RPMI8226 (cell line): ENCODE data around the gene SH3RF3.
"Not testable (repeated sequence)": the region's sequence is repeated elsewhere in the genome, so short reads cannot be mapped to it uniquely, and the experiment has no call there.

Experiments
- DNase-seq: peaks from one replicate; pipeline ENCODE4 v3.0.0-alpha.2; 2015

SH3RF3 gene

DNA sequence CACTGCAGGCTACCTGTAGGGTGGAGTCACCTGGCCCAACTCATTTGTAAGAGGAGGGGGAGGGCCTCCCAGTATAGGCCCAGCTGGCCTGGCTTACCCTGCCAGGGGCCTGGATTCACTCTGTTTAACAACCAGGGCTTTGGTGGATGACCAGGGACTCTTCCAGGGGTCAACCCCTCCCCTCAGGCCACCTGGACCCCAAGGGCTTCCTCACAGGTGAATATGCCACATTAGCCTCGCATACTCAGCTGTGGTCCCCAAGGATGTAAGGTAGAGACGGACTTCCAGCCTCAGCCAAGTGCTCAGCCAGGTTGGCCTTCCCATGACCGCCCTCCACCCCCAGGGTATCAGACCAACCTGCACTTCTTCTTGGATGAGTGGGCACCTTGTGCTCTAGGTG, 8.8 kb upstream of the SH3RF3 start:
- DNase-seq = no peak

DNA sequence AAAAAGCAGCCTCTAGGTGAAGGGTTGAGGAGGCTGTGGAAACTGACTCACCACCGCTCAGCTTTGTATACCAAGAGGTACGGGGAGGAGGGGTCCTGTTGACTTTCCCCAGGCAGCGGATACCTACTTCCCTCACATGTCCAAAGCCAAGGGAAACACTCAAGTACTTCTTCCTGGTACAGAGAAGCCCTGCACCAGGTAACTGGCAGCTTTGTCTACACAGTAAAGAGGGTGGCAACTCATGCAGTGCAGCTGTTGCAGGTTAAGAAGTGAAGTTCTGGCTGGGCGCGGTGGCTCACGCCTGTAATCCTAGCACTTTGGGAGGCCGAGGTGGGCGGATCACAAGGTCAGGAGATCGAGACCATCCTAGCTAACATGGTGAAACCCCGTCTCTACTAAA, 8.3 kb upstream of the SH3RF3 start:
- not testable (repeated sequence) for DNase-seq

DNA sequence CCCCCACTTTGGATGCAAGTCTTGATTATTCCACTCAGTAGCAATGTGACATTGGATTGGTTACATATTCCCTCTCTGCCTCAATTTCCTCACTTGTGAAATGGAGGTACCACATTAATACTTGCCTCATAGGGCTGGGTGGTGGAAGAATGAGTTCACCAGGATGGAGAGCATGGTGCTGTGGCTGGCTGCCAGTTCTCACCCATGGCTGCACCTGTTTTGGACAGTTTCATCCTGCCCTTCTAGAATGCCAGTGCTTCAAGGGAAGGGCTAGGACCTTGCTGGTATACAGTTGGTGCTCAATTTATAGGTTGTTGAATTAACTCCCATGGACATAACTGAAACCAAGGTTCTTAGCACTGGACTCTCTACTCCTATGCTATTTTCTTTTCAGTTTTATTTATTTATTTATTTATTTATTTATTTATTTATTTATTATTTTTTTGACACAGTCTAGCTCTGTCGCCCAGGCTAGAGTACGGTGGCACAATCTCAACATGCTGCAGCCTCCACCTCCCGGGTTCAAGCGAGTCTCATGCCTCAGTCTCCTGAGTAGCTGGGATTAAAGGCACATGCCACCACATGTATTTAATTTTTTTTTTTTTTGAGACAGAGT, 5.3 kb upstream of the SH3RF3 start:
- peak; percentile 55 for DNase-seq

DNA sequence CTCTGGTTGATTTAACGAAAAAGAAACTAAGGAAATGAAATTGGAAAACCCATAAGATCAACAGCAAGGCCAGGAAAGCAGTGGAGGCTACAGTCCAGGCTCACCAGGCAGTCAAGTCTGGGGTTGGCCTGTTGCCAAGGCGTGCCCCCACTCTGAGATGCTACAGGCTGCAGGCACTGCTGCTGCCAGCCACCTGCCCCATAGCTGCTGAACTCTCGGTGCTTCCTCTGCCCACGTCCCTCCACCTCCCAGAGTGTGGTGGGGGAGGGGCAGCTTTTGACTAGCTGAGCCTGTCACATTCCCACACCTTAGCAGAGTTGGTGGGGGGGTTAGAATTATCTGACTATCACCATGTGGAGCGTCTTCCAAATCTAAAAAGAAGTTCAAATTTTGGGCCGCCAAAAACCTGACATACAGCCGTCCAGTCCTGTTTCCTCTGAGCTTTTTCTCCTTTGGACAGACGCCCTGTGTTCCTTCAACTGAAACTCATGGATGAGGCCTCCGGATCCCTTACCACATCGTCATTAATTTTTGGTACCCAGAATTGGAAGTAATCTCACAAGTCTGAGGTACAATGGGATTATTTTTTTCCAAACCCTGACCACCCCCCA, 3.9 kb upstream of the SH3RF3 start:
- peak; percentile 69 for DNase-seq

DNA sequence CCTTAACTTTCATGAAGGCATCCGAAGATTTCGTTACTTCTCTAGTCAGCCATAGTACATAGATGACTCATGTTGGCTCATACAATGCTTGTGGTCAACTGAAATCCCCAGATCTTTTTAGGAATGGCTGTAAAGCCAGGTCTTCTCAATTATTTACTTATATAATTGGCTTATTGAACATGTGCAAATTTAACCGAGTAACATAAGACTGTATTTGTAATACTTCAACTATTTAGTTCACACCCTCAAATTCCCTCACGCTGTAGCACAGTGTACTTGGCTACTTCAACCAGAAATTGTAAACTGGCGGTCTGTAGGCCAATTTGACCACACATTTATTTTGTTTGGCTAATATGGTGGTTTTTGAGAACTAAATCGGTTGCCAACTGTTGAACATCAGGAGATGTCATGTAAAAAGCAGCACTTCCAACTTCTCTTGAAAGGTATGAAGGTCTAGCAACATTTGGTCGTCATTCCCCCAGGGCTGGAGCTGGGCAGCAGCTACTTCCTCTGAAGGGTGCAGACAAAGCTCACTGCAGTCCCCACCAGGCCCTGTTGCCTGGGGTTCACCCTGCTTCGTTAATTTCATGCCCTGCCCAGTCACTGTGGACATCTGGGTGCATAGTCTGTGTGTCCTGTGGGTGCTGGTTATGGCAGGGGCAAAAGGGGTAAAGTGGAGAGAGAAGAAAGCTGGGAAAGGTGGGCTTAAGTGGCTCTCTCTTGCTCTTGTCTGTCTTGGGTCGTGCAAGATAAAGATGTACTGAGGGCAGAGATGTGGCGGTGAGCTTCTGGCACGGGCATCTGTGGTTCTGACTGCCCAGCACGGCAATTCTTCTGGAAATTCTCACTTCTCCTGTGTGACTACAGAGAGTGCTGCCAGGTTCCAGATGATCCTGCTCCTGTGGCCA, 3.2 kb upstream of the SH3RF3 start:
- DNase-seq = no peak

DNA sequence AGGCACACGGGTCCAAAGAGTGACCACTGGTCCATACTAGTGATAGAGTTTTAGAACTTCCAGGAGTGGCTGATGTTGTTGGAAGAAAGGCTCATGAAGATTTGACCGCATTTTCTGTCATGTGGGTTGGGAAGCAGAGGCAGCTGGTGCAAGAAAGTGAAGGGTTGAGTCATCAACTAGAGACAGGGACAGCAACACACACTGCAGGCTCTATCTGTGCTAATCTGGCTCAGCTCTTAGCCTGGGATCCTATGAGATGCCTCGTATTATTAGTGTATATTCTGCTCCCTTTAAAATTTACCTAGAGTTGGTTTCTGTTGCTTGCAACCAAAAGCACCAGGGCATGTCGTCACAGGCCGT, 2.5 kb upstream of the SH3RF3 start:
- no peak for DNase-seq

DNA sequence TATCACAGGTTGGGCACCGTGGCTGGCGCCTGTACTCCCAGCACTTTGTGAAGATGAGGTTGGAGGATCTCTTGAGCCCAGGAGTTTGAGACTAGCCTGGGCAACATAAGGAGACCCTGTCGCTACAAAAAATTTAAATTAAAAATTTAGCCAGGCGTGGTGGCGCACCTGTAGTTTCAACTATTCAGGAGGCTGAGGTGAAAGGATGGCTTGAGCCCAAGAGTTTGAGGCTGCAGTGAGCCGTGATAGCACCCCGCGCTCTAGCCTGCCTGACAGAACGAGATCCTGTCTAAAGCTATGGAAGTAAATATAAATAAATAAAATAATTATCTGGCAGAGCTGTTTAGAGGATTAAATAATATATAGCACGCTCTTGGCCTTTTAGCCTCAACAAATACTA, 1.4 kb upstream of the SH3RF3 start:
- no peak for DNase-seq

DNA sequence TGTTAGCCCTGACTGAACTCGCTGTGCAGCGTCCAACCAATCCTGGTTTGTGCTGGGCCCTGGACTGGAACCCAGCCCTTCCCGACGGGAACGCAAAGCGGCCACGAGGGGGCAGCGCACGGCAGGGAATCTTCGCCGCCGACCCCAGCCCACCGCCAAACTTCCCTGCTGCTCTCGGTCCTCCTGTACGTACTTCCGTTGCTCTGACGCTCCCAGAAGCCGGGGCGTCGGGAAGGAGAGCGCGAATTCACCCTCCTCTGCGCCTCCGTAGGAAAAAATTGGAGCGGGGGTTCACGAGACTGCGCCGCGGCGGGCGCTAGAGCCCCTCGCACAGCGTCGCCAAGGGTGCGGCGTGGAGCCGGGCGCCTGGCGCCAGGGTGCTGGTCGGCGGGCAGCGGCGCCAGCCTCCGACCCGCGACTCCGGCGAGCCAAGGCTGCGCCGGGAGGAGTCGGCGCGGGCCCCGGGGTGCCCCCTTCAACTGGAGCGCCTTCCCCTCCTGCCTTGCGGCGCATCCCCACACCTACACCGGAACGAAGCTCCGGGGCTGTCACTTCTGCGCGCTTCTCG, 873 bp upstream of the SH3RF3 start:
- DNase-seq = peak; percentile 81

DNA sequence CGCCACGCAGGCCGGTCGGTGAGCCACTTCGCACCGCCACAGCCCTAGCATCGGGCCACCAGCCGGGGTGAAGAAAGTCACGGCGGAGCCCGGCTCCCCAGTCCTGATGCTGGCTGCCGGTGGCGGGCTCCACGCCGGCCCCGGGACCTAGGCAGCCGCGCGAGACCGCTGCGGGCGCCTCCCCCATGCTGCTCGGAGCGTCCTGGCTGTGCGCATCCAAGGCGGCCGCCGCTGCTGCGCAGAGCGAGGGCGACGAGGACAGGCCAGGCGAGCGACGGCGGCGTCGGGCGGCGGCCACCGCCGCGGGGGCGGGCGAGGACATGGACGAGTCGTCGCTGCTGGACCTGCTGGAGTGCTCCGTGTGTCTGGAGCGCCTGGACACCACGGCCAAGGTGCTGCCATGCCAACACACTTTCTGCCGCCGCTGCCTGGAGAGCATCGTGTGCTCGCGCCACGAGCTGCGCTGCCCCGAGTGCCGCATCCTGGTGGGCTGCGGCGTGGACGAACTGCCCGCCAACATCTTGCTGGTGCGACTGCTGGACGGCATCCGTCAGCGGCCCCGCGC, 433 bp downstream of the SH3RF3 start:
- peak; percentile 54 for DNase-seq

DNA sequence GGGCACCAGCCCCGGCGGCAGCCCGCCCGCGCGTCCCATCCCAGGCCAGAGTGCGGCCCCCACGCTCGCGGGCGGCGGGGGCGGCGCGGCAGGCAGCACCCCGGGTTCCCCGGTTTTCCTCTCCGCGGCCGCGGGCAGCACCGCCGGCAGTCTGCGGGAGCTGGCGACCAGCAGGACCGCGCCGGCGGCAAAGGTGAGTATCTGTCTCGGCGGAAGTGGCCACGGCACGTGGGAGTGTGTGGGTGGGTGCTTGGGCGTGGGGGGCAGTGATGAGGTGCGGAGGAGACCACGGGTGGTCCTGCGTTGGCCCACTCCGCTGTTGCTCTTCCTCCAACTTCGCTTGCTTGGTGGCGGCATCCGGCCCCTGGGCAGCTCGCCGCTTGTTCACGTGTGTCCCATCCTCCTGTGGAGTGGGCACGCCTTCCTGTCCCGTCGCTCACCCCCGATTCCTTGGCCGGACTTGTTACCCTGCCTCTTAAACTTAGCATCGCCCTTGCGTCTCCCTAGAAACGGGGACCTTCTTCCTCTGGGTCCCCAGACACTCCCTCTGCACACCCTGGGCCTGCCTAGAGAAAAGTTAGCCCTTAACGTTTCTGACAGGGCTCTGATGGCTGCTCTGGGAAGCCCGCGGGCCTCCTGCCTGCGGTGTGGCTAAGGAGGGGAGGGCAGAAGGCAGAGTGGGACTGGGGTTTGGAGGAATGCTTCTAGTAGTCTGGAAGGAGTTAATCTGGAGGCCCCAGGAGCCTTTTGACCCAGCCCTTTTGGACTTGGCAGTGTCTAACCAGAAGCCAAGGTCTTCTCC, 1.1 kb downstream of the SH3RF3 start:
- peak; percentile 65 for DNase-seq

DNA sequence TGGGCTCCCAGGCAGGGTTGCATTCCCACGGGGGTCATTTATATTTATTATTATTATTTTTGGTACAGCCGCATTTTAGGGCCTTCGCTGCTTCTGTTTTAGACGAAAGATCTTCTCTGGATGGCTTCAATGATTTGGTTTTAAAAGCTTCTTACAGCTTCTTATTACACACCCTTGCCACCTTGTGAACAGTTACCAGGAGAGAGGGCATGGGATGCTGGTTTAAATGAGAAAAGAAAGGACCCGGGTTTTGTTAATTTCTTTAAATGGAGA, 1.7 kb downstream of the SH3RF3 start:
- peak; percentile 10 for DNase-seq

DNA sequence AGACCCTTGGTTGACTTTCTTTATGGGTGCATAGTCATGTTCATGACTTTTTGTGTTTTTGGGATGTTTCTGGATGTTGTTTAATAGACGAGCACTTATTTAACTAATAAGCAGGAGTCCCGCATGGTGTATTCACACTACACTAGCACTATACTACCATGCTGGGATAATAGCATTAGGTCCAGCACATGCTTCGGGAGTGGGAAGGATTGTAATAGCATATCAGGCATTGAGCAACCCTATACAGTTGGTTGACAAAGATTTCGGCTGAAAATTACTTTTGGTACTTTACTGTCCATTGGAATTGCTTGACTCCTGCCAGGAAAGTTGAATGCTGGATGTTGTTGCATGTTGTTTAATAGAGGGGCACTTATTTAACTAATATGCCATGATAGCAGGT, 2.8 kb downstream of the SH3RF3 start:
- DNase-seq = peak; percentile 7

DNA sequence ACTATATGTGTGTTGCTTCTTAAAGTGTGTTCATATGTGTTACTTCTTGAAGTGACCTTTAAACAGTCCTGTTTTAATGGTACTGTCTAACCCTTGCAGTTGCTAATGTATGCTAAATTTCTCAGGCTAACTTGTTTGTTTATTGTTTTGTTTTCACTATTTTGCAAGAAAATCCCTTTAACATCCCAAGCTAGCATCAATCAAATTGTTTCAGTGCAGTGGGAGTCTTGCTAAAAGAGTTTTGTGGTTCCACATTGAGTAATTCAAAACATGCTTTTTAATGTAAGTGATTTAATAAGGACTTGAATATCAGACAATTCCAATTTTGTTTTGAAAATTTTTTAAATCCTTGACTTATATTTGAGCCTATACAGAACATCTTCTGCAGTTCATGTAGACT, 3.6 kb downstream of the SH3RF3 start:
- no peak for DNase-seq

DNA sequence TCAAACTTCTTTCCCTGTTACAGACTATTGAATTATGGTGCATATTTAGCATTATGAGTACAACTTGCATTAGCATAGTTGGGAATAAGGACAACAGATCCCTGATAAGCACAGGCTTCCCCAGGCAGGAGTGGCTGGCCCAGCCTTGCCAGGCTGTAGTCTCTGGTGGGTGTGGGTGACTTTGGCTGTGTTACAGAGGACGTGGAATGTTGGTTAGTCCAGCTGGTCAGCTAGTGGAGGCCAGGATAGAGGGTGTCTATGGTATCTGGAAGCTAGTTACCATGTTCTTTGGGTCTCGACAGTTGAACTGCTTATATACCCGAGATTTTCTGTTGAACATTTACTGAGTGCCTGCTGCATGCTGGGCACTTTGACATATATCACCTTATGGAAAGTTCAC, 4.7 kb downstream of the SH3RF3 start:
- DNase-seq = no peak

DNA sequence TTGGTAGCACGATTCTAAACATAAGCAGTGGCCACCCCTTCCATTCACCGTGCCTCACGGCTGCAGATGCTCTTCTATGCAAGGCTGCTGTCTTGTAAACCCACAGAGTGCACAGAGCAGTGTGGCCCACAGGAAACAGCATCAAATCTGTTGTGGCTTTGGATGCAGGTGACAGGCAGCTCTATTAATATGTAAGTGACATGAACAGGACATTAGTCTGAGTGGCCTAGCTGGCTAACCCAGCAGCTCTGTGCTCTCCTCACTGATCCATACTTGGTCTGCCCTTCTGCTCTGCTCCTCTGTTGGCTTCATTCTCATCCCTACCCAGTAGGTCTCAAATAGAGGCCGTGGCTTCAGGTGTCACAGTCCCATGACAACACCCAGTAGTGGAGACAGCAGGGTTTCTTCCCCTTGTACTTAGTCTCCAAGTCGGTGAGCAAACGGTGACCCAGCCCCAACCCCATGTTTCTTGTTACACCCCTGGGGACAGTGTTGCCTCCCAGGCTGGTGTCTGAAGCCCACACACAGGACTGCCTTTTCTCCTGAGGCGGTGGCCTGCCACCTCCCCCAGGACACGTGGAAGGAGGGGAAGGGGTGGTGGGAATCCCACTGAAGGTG, 5.8 kb downstream of the SH3RF3 start:
- peak; percentile 16 for DNase-seq

DNA sequence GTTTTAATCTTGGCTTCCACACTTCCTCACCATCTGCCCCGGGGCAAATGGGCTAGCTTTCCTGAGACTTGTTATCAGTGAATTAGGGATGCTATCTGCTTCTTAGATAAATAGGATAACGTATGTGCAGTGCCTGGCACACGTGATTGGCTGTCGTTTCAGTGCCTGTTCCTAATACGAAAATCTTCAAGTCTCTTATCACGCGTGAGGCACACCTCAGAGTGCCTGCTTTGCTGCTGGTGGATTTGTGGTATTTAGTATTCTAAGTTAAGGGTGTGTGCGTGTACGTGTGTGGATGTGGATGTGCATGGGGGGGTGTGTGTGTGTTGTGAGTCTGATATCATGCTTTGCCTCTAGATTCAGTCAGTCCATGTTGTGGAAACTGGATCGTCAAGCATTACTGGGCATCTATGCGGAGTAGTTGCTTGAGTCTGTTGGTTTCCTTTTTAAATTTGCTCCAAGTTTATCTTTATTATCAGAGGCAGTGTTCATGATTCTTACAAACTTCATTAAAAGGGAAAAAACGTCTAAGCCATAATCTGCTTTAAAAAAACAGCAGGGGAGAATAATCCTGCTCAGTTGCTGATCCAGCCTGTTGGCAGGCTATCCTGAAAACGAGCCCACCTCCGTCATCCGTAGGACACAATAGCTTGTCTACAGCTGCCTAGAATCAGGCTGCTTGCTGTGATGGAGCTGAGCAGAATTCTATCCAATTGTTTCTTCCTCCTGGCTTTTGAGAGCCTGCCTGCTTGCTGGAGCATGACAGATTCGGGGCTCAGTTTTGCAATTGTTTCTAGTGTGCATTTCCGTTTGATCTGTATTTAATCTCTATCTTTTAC, 6.6 kb downstream of the SH3RF3 start:
- DNase-seq = no peak

DNA sequence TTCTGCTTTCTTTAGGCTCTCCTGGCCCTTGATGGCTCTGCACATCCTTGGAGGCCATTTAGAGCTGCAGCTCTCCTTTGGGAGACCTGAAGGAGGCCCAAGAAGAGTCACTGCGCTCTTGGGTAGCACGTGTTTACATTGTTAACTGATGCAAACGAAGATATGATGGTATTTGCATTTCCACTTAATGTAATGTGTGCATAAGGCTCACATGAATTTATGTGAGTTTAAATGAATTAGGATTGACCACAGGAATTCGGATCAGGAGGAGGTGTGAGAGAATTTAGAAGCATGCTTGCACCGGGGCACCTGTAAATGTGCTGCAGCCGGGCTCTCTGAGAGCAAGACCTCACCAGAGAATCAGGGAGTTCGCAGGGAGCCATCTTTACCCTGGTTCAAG, 7.5 kb downstream of the SH3RF3 start:
- DNase-seq = no peak

DNA sequence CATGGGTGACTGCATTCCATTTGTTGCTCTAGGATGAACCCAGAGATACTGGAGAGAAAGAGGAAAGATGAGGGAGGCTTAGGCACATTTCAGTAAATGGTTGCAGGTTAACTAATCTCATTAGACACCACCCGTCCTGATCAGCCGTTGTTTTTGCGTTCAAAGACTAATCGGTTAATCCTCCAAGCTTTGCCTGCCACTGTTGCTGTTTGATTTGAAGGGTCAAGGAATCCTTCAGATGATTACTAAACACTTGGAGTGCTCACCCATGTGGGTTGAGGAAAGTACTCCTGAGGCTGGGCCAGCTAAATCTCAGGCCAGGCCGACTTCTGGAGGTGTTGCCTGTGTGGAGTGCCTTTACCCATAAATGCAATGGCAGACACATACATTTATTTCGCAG, 8.6 kb downstream of the SH3RF3 start:
- no peak for DNase-seq

DNA sequence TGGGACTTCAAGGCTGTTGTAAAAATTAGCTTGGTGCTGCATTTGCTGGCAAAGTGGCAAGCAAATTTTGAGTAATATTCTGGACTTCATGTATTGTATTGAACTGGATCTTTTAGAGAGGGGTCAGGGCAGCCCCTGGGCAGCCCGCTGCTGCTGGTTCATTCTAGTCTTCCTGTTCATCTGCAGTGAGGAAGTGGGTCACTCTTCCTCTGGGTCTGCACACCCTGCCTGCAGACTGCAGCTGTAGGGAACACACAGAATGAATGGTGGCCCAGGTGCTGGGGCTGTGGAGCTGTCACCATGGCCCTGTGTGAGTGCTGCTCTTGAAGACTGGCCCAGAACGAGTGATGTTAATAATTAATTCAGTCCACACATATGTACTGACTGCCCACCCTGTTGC, 9.4 kb downstream of the SH3RF3 start:
- no peak for DNase-seq

DNA sequence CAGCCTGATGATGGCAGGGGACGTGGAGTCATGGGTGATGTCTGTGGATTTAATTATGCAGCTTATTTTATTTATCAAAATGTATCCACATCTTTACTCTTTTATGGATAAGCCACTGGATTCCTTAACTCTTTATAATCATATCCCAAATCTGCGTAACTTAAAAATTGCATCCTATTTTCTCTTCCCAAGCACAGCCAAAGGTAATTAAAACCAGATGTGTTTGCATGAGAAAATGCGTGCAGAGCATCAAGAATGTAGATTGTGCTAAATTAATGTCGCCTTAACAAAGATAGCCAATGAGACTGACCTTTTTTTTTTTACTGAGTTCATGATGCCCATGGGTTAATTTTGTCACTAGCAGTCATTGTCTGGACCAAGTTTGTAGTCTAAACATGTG, 10.0 kb downstream of the SH3RF3 start:
- no peak for DNase-seq

DNA sequence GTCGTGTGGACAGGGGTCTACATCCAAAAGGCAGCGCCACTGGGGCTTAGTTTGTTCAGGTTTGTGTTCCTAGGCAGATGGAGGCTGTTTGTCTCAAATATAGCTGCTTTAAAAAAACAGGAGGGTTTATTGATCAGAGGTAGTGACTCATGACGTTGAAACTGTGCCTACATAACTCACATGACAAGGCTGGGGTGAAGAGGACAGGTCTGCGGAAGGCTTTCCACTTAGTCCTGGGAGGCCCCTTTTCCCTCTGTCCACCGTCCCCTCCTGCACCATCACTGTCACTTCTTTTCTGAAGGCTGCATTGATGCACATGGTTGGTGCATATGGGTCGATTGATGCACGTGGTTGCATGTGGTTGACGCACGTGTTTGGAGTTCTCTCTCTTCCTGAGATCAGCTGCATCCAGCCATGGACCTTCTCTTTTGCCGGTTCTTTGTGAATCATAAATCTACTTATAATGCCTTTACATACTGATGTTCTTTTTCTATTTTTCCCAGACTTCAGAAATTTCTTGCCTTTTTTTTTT, 10.9 kb downstream of the SH3RF3 start:
- DNase-seq = no peak
